HepG2 (cell line): ENCODE results near the gene FSTL1. TPM values are rescaled to one million over a fixed set of nuclear protein-coding genes. Genes with fewer than 3 reads are reported as not detected.

ENCODE experiments used
- ADNP ChIP-seq: sonication (generic); formaldehyde crosslinking; IDR thresholded peaks from 2 replicates; pipeline ENCODE4 v1.4.0; 2020; ENCODE audit warnings: missing genetic modification reagents
- ATF5 ChIP-seq: sonication (generic); formaldehyde crosslinking; IDR thresholded peaks from 2 replicates; pipeline ENCODE4 v1.4.0; 2020; ENCODE audit warnings: mild to moderate bottlenecking, low read depth, missing genetic modification reagents
- ATF7-NPFF ChIP-seq: sonication (generic); formaldehyde crosslinking; IDR thresholded peaks from 2 replicates; pipeline ENCODE4 v1.8.1; 2023; ENCODE audit warnings: mild to moderate bottlenecking, low read depth, missing genetic modification reagents, moderate library complexity
- CCAR2 ChIP-seq: fragments of 200-400 bp; formaldehyde crosslinking; optimal IDR thresholded peaks from 2 replicates; pipeline ENCODE3; 2018; ENCODE audit warnings: low read depth, mild to moderate bottlenecking, low read length, moderate library complexity
- ETV6 ChIP-seq: sonication (generic); formaldehyde crosslinking; conservative IDR thresholded peaks from 2 replicates; pipeline ENCODE4 v1.4.0; 2020; ENCODE audit warnings: missing genetic modification reagents
- GTF2F1 ChIP-seq: fragments of 150-350 bp; IDR thresholded peaks from 2 replicates; pipeline ENCODE4 v1.6.1; 2014; ENCODE audit warnings: low read length
- HES4 ChIP-seq: sonication (generic); formaldehyde crosslinking; IDR thresholded peaks from 2 replicates; pipeline ENCODE4 v1.9.0; 2021; ENCODE audit warnings: mild to moderate bottlenecking, missing genetic modification reagents, borderline replicate concordance
- HMG20B ChIP-seq: conservative IDR thresholded peaks from 2 replicates; pipeline ENCODE4 v1.6.1; 2016; ENCODE audit warnings: missing genetic modification reagents, missing compliant biosample characterization
- HNRNPUL1 ChIP-seq: fragments of 200-400 bp; formaldehyde crosslinking; IDR thresholded peaks from 2 replicates; pipeline ENCODE4 v1.6.1; 2017; ENCODE audit warnings: low read depth, mild to moderate bottlenecking, low read length, moderate library complexity
- KAT2B ChIP-seq: fragments of 150-350 bp; IDR thresholded peaks from 2 replicates; pipeline ENCODE4 v1.6.1; 2014; ENCODE audit warnings: low read depth, low read length, borderline replicate concordance
- MAX ChIP-seq: IDR thresholded peaks from 2 replicates; pipeline ENCODE4 v1.6.1; 2012; ENCODE audit warnings: inconsistent platforms
- NFAT5 ChIP-seq: sonication (generic); formaldehyde crosslinking; IDR thresholded peaks from 2 replicates; pipeline ENCODE4 v1.4.0; 2020; ENCODE audit warnings: missing genetic modification reagents
- PHB2 ChIP-seq: fragments of 450-650 bp; IDR thresholded peaks from 2 replicates; pipeline ENCODE4 v1.6.1; 2018; ENCODE audit not compliant: partially characterized antibody
- PHF5A ChIP-seq: IDR thresholded peaks from one replicate; pipeline ENCODE4 v1.6.1; 2018; ENCODE audit warnings: low read depth, missing genetic modification reagents; ENCODE audit not compliant: unreplicated experiment
- POLR2G ChIP-seq: fragments of 200-400 bp; formaldehyde crosslinking; IDR thresholded peaks from 2 replicates; pipeline ENCODE4 v1.6.1; 2018; ENCODE audit warnings: mild to moderate bottlenecking, low read depth, low read length, moderate library complexity
- TEAD2 ChIP-seq: sonication (generic); formaldehyde crosslinking; IDR thresholded peaks from 2 replicates; pipeline ENCODE4 v1.9.0; 2021; ENCODE audit warnings: missing genetic modification reagents
- THYN1 ChIP-seq: sonication (generic); formaldehyde crosslinking; IDR thresholded peaks from 2 replicates; pipeline ENCODE4 v1.8.1; 2023; ENCODE audit warnings: low read depth, mild to moderate bottlenecking, moderate library complexity, missing genetic modification reagents, borderline replicate concordance
- ZBTB42 ChIP-seq: sonication (generic); formaldehyde crosslinking; IDR thresholded peaks from 2 replicates; pipeline ENCODE4 v1.5.0; 2020; ENCODE audit warnings: mild to moderate bottlenecking, missing genetic modification reagents
- ZNF484 ChIP-seq: sonication (generic); formaldehyde crosslinking; IDR thresholded peaks from 2 replicates; pipeline ENCODE4 v1.5.1; 2020; ENCODE audit warnings: mild to moderate bottlenecking, low read depth, missing genetic modification reagents, borderline replicate concordance
- ZNF761 ChIP-seq: sonication (generic); formaldehyde crosslinking; conservative IDR thresholded peaks from 2 replicates; pipeline ENCODE4 v1.4.0; 2020; ENCODE audit warnings: mild to moderate bottlenecking, missing genetic modification reagents
- ZNF768 ChIP-seq: sonication (generic); formaldehyde crosslinking; IDR thresholded peaks from 2 replicates; pipeline ENCODE4 v1.4.0; 2020; ENCODE audit warnings: missing genetic modification reagents
- ZNF879 ChIP-seq: sonication (generic); formaldehyde crosslinking; IDR thresholded peaks from 2 replicates; pipeline ENCODE4 v1.8.1; 2023; ENCODE audit warnings: missing genetic modification reagents
- ZSCAN29 ChIP-seq: sonication (generic); formaldehyde crosslinking; conservative IDR thresholded peaks from 2 replicates; pipeline ENCODE4 v1.4.0; 2020; ENCODE audit warnings: mild to moderate bottlenecking, missing genetic modification reagents
- polyA plus RNA-seq, 8 experiments: library from polyadenylated mRNA; depleted of rRNA in 3 of 8; stranded (reverse) in 7 of 8; unstranded in 1 of 8; fragments of >200 nt; fragmentation: Illumina TruSeq in 4 of 8; extraction: Trizol in 4 of 8; gene quantifications; 2 replicates each; pipeline versions ENCODE4 v1.2.1 to v1.2.3, GENCODE V29; 2011 to 2016; ENCODE audit warnings: low read depth in 4 of 8, missing spikeins in 1 of 8, mixed read lengths in 1 of 8; ENCODE audit not compliant: insufficient read depth in 1 of 8
- total RNA-seq, 5 experiments: library from RNA; depleted of rRNA; stranded (reverse); fragments of >200 nt; fragmentation: Illumina TruSeq; extraction: Trizol; gene quantifications; 2 replicates each; pipeline ENCODE4 v1.2.3, GENCODE V29; 2016; ENCODE audit warnings: low read depth in 1 of 5
- TF ChIP-seq, protein P1 (sequence below): sonication (generic); formaldehyde crosslinking; IDR thresholded peaks from 2 replicates; pipeline ENCODE4 v1.8.0; 2022; ENCODE audit warnings: mild to moderate bottlenecking, missing genetic modification reagents, moderate library complexity

Gene FSTL1
- total and polyA plus RNA-seq, 2 of the 13 experiments (the other 11 are each of a cell fraction or from before 2014, with no cell fraction given) = 0.07 to 0.29 TPM

DNA sequence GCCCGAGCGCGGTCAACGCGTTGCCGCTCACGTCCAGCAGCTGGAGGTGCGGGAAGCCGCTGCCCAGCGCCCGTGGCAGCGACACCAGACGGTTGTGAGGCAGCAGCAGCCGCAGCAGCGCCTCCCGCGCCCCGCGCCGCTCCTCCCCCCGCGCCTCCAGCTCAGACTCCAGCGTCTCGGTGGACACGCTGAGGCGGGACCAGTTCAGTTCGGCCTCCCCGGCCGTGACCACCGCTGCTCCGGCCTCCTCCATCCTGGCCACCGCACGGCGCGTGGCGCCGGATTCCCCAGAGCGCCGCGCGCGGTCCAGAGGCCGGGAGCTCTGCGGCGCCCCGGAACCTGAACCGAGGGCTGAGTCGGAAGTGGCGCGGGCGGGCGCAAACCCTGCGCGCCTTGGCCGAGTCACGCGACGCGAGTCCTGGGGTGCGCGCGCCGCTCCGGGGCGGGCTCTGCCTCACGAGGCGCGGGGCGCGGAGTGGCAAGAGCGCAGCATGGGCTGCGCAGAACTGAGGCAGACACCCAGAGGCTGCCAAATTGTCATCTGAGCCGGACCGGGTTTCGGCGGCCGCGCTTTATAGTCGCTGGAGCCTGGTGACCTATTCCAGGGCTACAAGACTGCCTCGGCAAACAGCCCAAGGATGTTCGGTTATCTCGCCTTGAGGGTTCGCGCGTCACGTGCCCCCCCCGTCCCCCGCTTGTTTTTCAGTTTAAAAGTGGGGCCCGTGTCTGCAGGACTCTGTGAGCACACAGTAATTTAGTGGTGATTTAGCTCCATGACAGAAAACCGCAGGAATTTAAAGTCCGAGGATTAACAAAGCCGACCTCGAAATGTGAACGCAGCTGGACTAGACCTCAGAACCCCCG is 101.6 kb downstream of the FSTL1 start, which contains the start of gene LRRC58 (continued):
- TF ChIP-seq ZNF768 (CRISPR knock-in tag) (peak; percentile 60; the same call in 1 of the 2 replicates), POLR2G (peak; percentile 89), TEAD2 (CRISPR knock-in tag) (no peak), ETV6 (CRISPR knock-in tag) (peak; percentile 35; the same call in 1 of the 2 replicates), ATF5 (no peak), THYN1 (peak; percentile 34; the same call in 1 of the 2 replicates), PHB2 (no peak), ZBTB42 (no peak), ADNP (no peak; the same call in 1 of the 2 replicates), ZNF761 (peak; percentile 84), PHF5A (CRISPR knock-in tag) (no peak), GTF2F1 (no peak), HMG20B (no peak; the same call in 1 of the 2 replicates), ATF7-NPFF (CRISPR knock-in tag) (peak; percentile 94), MAX (peak; percentile 94), ZSCAN29 (CRISPR knock-in tag) (0 out of 2 replicates have a peak, but pooled peaks have one; percentile 39), HES4 (no peak; the same call in none of the 2 replicates), ZNF484 (CRISPR knock-in tag) (no peak; the same call in 1 of the 2 replicates), NFAT5 (peak; percentile 27; the same call in 1 of the 2 replicates), ZNF879 (no peak; the same call in 1 of the 2 replicates), HNRNPUL1 (peak; percentile 56; the same call in 1 of the 2 replicates), KAT2B (no peak), CCAR2 (no peak)
- TF ChIP-seq, protein P1, sequence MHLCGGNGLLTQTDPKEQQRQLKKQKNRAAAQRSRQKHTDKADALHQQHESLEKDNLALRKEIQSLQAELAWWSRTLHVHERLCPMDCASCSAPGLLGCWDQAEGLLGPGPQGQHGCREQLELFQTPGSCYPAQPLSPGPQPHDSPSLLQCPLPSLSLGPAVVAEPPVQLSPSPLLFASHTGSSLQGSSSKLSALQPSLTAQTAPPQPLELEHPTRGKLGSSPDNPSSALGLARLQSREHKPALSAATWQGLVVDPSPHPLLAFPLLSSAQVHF (CRISPR knock-in tag) = peak; percentile 86
